ENCODE data around the gene FHIT.

FHIT gene

DNA sequence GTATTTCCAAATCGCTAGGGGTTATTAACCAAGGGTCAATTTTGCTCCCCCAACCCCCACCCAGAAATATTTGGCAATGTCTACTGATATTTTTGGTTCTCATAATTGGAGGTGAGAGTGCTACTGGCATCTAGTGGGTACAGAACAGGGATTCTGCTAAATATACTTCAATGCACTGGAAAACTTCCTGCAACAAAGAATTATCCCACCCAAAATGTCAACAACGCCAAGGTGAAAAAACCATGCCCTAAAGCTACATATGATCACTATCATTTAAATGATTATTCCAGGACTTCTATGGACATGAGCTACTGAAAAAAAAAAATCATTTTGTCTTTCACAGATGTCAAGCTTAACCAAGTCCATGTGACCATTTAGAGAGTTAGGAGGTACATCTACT is 867.9 kb downstream of the FHIT start:
- DNase-seq (ENCODE audit: low read depth): no peak
- no peak overlapping the region for H3K4me3 ChIP-seq (ENCODE audit: low read depth, low read length)
- TF ChIP-seq CTCF (conservative IDR thresholded peaks at IDR 0.05; ENCODE audit: low read depth, low read length): no peak

DNA sequence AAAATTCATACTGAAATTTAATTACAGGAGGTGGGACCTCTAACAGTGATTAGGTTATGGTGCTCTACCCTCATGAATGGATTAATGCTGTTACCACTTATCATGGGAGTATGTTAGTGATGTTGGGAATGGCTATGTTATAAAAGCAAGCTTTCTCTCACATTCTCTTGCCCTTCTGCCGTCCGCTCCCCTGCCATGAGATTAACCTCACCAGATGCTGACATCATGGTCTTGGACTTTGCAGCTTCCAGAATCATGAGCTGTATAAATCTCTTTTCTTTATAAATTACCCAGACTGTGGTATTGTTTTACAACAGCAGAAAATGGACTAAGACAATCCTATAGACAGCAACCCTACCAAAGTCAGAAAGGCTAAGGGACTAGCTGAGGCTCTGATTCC is 884.8 kb downstream of the FHIT start:
- TF ChIP-seq CTCF (conservative IDR thresholded peaks at IDR 0.05; ENCODE audit: low read depth, low read length): no peak
- DNase-seq (ENCODE audit: low read depth): peak; percentile 17
- H3K4me3 ChIP-seq (ENCODE audit: low read depth, low read length): no peak overlapping the region

GRCh38 chr3:60365360-60365759 is 885.9 kb downstream of the FHIT start:
- DNase-seq (ENCODE audit: low read depth): peak; percentile 37
- H3K4me3 ChIP-seq (ENCODE audit: low read depth, low read length): no peak overlapping the region
- no peak for TF ChIP-seq CTCF (conservative IDR thresholded peaks at IDR 0.05; ENCODE audit: low read depth, low read length)

- H3K4me3 ChIP-seq (ENCODE audit: low read depth, low read length): no peak overlapping the region
- DNase-seq (ENCODE audit: low read depth): no peak
- TF ChIP-seq CTCF (conservative IDR thresholded peaks at IDR 0.05; ENCODE audit: low read depth, low read length): no peak
Observed at GRCh38 chr3:60364475-60364874, 886.8 kb downstream of the FHIT start.

GRCh38 chr3:60363817-60364216 is 887.4 kb downstream of the FHIT start:
- DNase-seq (ENCODE audit: low read depth): peak; percentile 14
- TF ChIP-seq CTCF (conservative IDR thresholded peaks at IDR 0.05; ENCODE audit: low read depth, low read length): no peak

GRCh38 chr3:60355825-60356224 is 895.4 kb downstream of the FHIT start:
- no peak for TF ChIP-seq CTCF (conservative IDR thresholded peaks at IDR 0.05; ENCODE audit: low read depth, low read length)
- H3K4me3 ChIP-seq (ENCODE audit: low read depth, low read length): no peak overlapping the region
- no peak for DNase-seq (ENCODE audit: low read depth)

More at GRCh38 chr3:60363817-60364216, 887.4 kb downstream of the FHIT start:
- H3K4me3 ChIP-seq (ENCODE audit: low read depth, low read length): no peak overlapping the region

- H3K4me3 ChIP-seq (ENCODE audit: low read depth, low read length): no peak overlapping the region
- DNase-seq (ENCODE audit: low read depth): no peak
- no peak for TF ChIP-seq CTCF (conservative IDR thresholded peaks at IDR 0.05; ENCODE audit: low read depth, low read length)
Observed at GRCh38 chr3:60351481-60351880, 899.8 kb downstream of the FHIT start.
